GM23338 (cell line): ENCODE measurements around the gene NBAS. TPM values are rescaled to one million over a fixed set of nuclear protein-coding genes. Genes with fewer than 3 reads are reported as not detected.

Experiments used
- ATAC-seq: fragments of 200-7000 bp; cut with Tn5 transposase; 3 replicates; pipeline ENCODE4 v1.9.1; 2020
- DNase-seq: peaks from one replicate; pipeline ENCODE4 v3.0.0-alpha.2; 2015; ENCODE audit warnings: low spot score
- H2AFZ ChIP-seq: fragments of 200-600 bp; sonication (generic); 2 replicates; pipeline ENCODE4 v1.8.0; 2016; ENCODE audit warnings: antibody characterized with exemption, mild to moderate bottlenecking, moderate library complexity
- H3F3A ChIP-seq: fragments of 200-600 bp; sonication (generic); replicated peaks from 2 replicates; pipeline ENCODE4 v1.8.0; 2017; ENCODE audit warnings: antibody characterized with exemption, mixed run types, low read depth
- H3K27ac ChIP-seq: fragments of 200-600 bp; sonication (generic); 2 replicates; pipeline ENCODE4 v1.6.1; 2016; ENCODE audit warnings: low read depth
- H3K27me3 ChIP-seq: fragments of 200-600 bp; sonication (generic); 2 replicates; pipeline ENCODE4 v1.8.0; 2016; ENCODE audit warnings: mild to moderate bottlenecking, mixed run types, moderate library complexity; ENCODE audit not compliant: insufficient read depth
- H3K36me3 ChIP-seq: fragments of 200-600 bp; sonication (generic); 2 replicates; pipeline ENCODE4 v1.8.0; 2016; ENCODE audit warnings: mild to moderate bottlenecking; ENCODE audit not compliant: insufficient read depth
- H3K4me1 ChIP-seq: fragments of 200-600 bp; sonication (generic); 2 replicates; pipeline ENCODE4 v1.8.0; 2016; ENCODE audit warnings: mild to moderate bottlenecking, moderate library complexity; ENCODE audit not compliant: insufficient read depth
- H3K4me2 ChIP-seq: fragments of 200-600 bp; sonication (generic); 2 replicates; pipeline ENCODE4 v1.7.1; 2017; ENCODE audit warnings: mixed run types
- H3K4me3 ChIP-seq: fragments of 200-600 bp; sonication (generic); 2 replicates; pipeline ENCODE4 v1.6.1; 2016; ENCODE audit warnings: mixed run types
- H3K79me2 ChIP-seq: fragments of 200-600 bp; sonication (generic); replicated peaks from 2 replicates; pipeline ENCODE4 v1.8.0; 2017; ENCODE audit warnings: mild to moderate bottlenecking; ENCODE audit not compliant: insufficient read depth
- H3K9me2 ChIP-seq: fragments of 200-600 bp; sonication (generic); 2 replicates; pipeline ENCODE4 v1.8.0; 2017; ENCODE audit not compliant: insufficient read depth
- H4K20me1 ChIP-seq: fragments of 200-600 bp; sonication (generic); replicated peaks from 2 replicates; pipeline ENCODE4 v1.8.0; 2017; ENCODE audit warnings: mild to moderate bottlenecking; ENCODE audit not compliant: insufficient read depth
- H3K27ac Mint-ChIP-seq: 2 replicates; pipeline ENCODE4 v1.8.0; 2020; ENCODE audit warnings: inconsistent platforms, mild to moderate bottlenecking, moderate library complexity, mixed read lengths
- H3K27me3 Mint-ChIP-seq: 3 replicates; pipeline ENCODE4 v1.8.0; 2022; ENCODE audit warnings: low read depth, mild to moderate bottlenecking, moderate library complexity, mixed read lengths, inconsistent platforms; ENCODE audit not compliant: insufficient read depth, poor library complexity
- H3K36me3 Mint-ChIP-seq: 3 replicates; pipeline ENCODE4 v1.8.0; 2021; ENCODE audit warnings: low read depth, mild to moderate bottlenecking, inconsistent platforms, moderate library complexity, mixed read lengths
- H3K4me1 Mint-ChIP-seq: 3 replicates; pipeline ENCODE4 v1.8.0; 2020; ENCODE audit warnings: mild to moderate bottlenecking, inconsistent platforms, mixed read lengths
- H3K4me3 Mint-ChIP-seq: 3 replicates; pipeline ENCODE4 v1.8.0; 2021; ENCODE audit warnings: moderate library complexity, mild to moderate bottlenecking, inconsistent platforms, mixed read lengths
- H3K9me3 Mint-ChIP-seq: 3 replicates; pipeline ENCODE4 v1.8.0; 2020; ENCODE audit warnings: moderate library complexity, mild to moderate bottlenecking, inconsistent platforms, mixed read lengths
- CREB1 ChIP-seq: fragments of 250-450 bp; sonication (Bioruptor Pico); IDR thresholded peaks from 2 replicates; pipeline ENCODE4 v1.5.0; 2020; ENCODE audit warnings: low read depth, mild to moderate bottlenecking, moderate library complexity
- CTCF ChIP-seq, 2 experiments: fragments of 200-600 bp in 1 of 2; sonication (generic) in 1 of 2; conservative IDR thresholded peaks; 2 replicates each; pipeline versions ENCODE4 v1.5.1 to v1.6.1; 2016 to 2017; ENCODE audit warnings: antibody characterized with exemption in 2 of 2, low read depth in 2 of 2, mild to moderate bottlenecking in 2 of 2, moderate library complexity in 1 of 2
- EZH2 ChIP-seq: fragments of 200-600 bp; sonication (generic); IDR thresholded peaks from one replicate; pipeline ENCODE4 v1.8.0; 2017; ENCODE audit warnings: antibody characterized with exemption, mild to moderate bottlenecking, low read depth; ENCODE audit not compliant: unreplicated experiment
- EZH2phosphoT487 ChIP-seq: fragments of 200-600 bp; sonication (generic); IDR thresholded peaks from one replicate; pipeline ENCODE4 v1.8.1; 2018; ENCODE audit warnings: antibody characterized with exemption; ENCODE audit not compliant: unreplicated experiment
- JUNB ChIP-seq: IDR thresholded peaks from one replicate; pipeline ENCODE4 v1.6.1; 2016; ENCODE audit warnings: antibody characterized with exemption; ENCODE audit not compliant: unreplicated experiment
- NANOG ChIP-seq: IDR thresholded peaks from 2 replicates; pipeline ENCODE4 v1.6.1; 2016; ENCODE audit warnings: antibody characterized with exemption, borderline replicate concordance
- POLR2AphosphoS5 ChIP-seq: IDR thresholded peaks from 2 replicates; pipeline ENCODE4 v1.6.1; 2016; ENCODE audit warnings: antibody characterized with exemption, low read depth
- REST ChIP-seq: IDR thresholded peaks from one replicate; pipeline ENCODE4 v1.6.1; 2018; ENCODE audit warnings: antibody characterized with exemption; ENCODE audit not compliant: unreplicated experiment
- STAT1 ChIP-seq: IDR thresholded peaks from one replicate; pipeline ENCODE4 v1.6.1; 2016; ENCODE audit warnings: antibody characterized with exemption; ENCODE audit not compliant: unreplicated experiment
- ZNF331 ChIP-seq: fragments of 250-450 bp; sonication (Bioruptor Pico); IDR thresholded peaks from 2 replicates; pipeline ENCODE4 v1.5.0; 2020; ENCODE audit warnings: low read depth, mild to moderate bottlenecking, moderate library complexity
- ZNF462 ChIP-seq: fragments of 250-450 bp; sonication (Bioruptor Pico); IDR thresholded peaks from 2 replicates; pipeline ENCODE4 v1.5.0; 2020; ENCODE audit warnings: mild to moderate bottlenecking, moderate library complexity
- polyA plus RNA-seq: library from polyadenylated mRNA; unstranded; fragments of >200 nt; fragmentation: Nextera tagmentation; extraction: Ambion mirVana; gene quantifications from 2 replicates; pipeline ENCODE4 v1.2.1, GENCODE V29; 2016
- total RNA-seq: library from RNA; depleted of rRNA; stranded (reverse); fragments of >200 nt; shearing (Covaris generic); gene quantifications from 2 replicates; pipeline ENCODE4 v1.2.3, GENCODE V29; 2014

The NBAS gene
- total and polyA plus RNA-seq, 2 experiments from 2014 or later, result 24.8 to 38.9 TPM

GRCh38 chr2:15364561-15364960 lies 196.6 kb downstream of the NBAS start:
- no peak overlapping the region for H3K4me3 ChIP-seq
- Mint-ChIP-seq H3K36me3 (no peaks in the 10 kb centered on the region), H3K4me1 (peaks cover 32% of the 10 kb centered on the region), H3K4me3 (no peak overlapping the region), H3K9me3 (no peaks in the 10 kb centered on the region), H3K27me3 (no peaks in the 10 kb centered on the region), H3K27ac (peak overlapping the region; percentile 15; the same call in 1 of the 2 replicates)
- H3K4me2 ChIP-seq, result no peak overlapping the region
- H3K27ac ChIP-seq, result no peak overlapping the region
- no peaks in the 10 kb centered on the region for H3K79me2 ChIP-seq
- no peaks in the 10 kb centered on the region for H3F3A ChIP-seq
- DNase-seq (no peak), ATAC-seq (no peak)
- H3K36me3 ChIP-seq, result no peaks in the 10 kb centered on the region
- no peak for TF ChIP-seq STAT1
- H3K9me2 ChIP-seq, result 0 out of 2 replicates have a peak, but pooled peaks cover 2% of the 10 kb centered on the region
- H2AFZ ChIP-seq, result no peak overlapping the region
- H3K27me3 ChIP-seq, result no peaks in the 10 kb centered on the region
- H4K20me1 ChIP-seq, result no peaks in the 10 kb centered on the region
- peaks cover 28% of the 10 kb centered on the region for H3K4me1 ChIP-seq

- H2AFZ ChIP-seq, result no peak overlapping the region
- Mint-ChIP-seq H3K27me3 (no peaks in the 10 kb centered on the region), H3K4me1 (peaks cover 36% of the 10 kb centered on the region), H3K36me3 (no peaks in the 10 kb centered on the region), H3K9me3 (no peaks in the 10 kb centered on the region), H3K27ac (no peak overlapping the region), H3K4me3 (no peak overlapping the region)
- H3K4me3 ChIP-seq, result no peak overlapping the region
- H4K20me1 ChIP-seq, result no peaks in the 10 kb centered on the region
- DNase-seq (no peak), ATAC-seq (no peak)
- no peaks in the 10 kb centered on the region for H3K36me3 ChIP-seq
- no peak overlapping the region for H3K4me2 ChIP-seq
- H3K27ac ChIP-seq, result no peak overlapping the region
- no peaks in the 10 kb centered on the region for H3F3A ChIP-seq
- H3K9me2 ChIP-seq, result 0 out of 2 replicates have a peak, but pooled peaks cover 2% of the 10 kb centered on the region
- no peaks in the 10 kb centered on the region for H3K79me2 ChIP-seq
- no peaks in the 10 kb centered on the region for H3K27me3 ChIP-seq
- H3K4me1 ChIP-seq, result peaks cover 28% of the 10 kb centered on the region
- TF ChIP-seq ZNF331 (CRISPR knock-in tag) (no peak), ZNF462 (no peak), POLR2AphosphoS5 (no peak), REST (no peak), STAT1 (no peak), EZH2phosphoT487 (no peak), CTCF (conservative IDR thresholded peaks at IDR 0.05; ENCODE audit: low read depth in 2 of 2) (no peak), JUNB (no peak), CREB1 (no peak), EZH2 (no peak), NANOG (no peak)
These were observed 197.4 kb downstream of the NBAS start for GRCh38 chr2:15363734-15364133.
